Lung (tissue), 12 donors: ENCODE measurements around the gene SLC35F3. TPM values are rescaled to one million over a fixed set of nuclear protein-coding genes. Genes with fewer than 3 reads are reported as not detected.

ENCODE experiments used
- ATAC-seq: fragments of 200-7000 bp; cut with Tn5 transposase; one replicate; pipeline ENCODE4 v1.9.1; 2020; ENCODE audit warnings: moderate number of reproducible peaks; ENCODE audit not compliant: insufficient read depth, low FRiP score
- DNase-seq, 3 donors: peaks; one replicate each; pipeline ENCODE4 v3.0.0-alpha.2; 2013 to 2017
- H3K27ac ChIP-seq, 2 donors: one replicate each; pipeline ENCODE4 v1.5.1; 2013; ENCODE audit warnings: mild to moderate bottlenecking in 2 of 2, moderate library complexity in 2 of 2, control low read depth in 1 of 2, inconsistent platforms in 1 of 2, low read depth in 1 of 2, low read length in 1 of 2
- H3K27me3 ChIP-seq, 3 donors: one replicate each; pipeline ENCODE4 v1.5.1; 2013; ENCODE audit warnings: low read length in 2 of 3; ENCODE audit not compliant: control insufficient read depth in 3 of 3, insufficient read depth in 3 of 3
- H3K36me3 ChIP-seq, 4 donors: one replicate each; pipeline ENCODE4 v1.5.1; 2013; ENCODE audit warnings: low read length in 4 of 4, mild to moderate bottlenecking in 1 of 4, moderate library complexity in 1 of 4; ENCODE audit not compliant: control insufficient read depth in 4 of 4, insufficient read depth in 4 of 4
- H3K4me1 ChIP-seq, 5 donors: one replicate each; pipeline ENCODE4 v1.5.1; 2013; ENCODE audit warnings: low read length in 5 of 5, mild to moderate bottlenecking in 2 of 5, moderate library complexity in 1 of 5; ENCODE audit not compliant: control insufficient read depth in 5 of 5, insufficient read depth in 5 of 5
- H3K4me3 ChIP-seq: one replicate; pipeline ENCODE4 v1.5.1; 2013; ENCODE audit warnings: mild to moderate bottlenecking, control low read depth, moderate library complexity
- H3K9ac ChIP-seq, 2 donors: one replicate each; pipeline ENCODE4 v1.5.1; 2013; ENCODE audit warnings: low read length in 2 of 2, control low read depth in 1 of 2; ENCODE audit not compliant: insufficient read depth in 1 of 2
- H3K9me3 ChIP-seq, 4 donors: one replicate each; pipeline ENCODE4 v1.5.1; 2013; ENCODE audit warnings: low read length in 3 of 4, mild to moderate bottlenecking in 1 of 4, moderate library complexity in 1 of 4; ENCODE audit not compliant: control insufficient read depth in 4 of 4, insufficient read depth in 3 of 4
- CTCF ChIP-seq: IDR thresholded peaks from 2 replicates; pipeline ENCODE4 v1.5.1; 2012; ENCODE audit warnings: mild to moderate bottlenecking; ENCODE audit errors: control extremely low read depth, extremely low read depth
- WGBS, 2 donors: extraction: QIAGEN DNeasy Blood & Tissue Kit; methylation state at CpG; one replicate each; pipeline ENCODE4 v1.1.7; 2013; 5-methylcytosine and 5-hydroxymethylcytosine counted together
- polyA plus RNA-seq, 2 donors: library from polyadenylated mRNA; stranded (reverse); fragments of 200-250 nt; gene quantifications; one replicate each; pipeline ENCODE4 v1.2.1, GENCODE V29; 2013
- total RNA-seq, 2 donors: library from RNA; depleted of rRNA in 1 of 2; stranded (reverse); fragments of >200 nt in 1 of 2; gene quantifications; one replicate each; pipeline ENCODE4 v1.2.1, GENCODE V29; 2014 to 2021
- donor health status: control.
- donor health status: control.
- donor health status: Bipolar disorder and iron deficiency.
- donor health status: healthy.
- donor health status: DM: yes; HTN: yes; CAD: no.

SLC35F3 gene
- total and polyA plus RNA-seq, 4 donors = 0.09 to 1.4 (median 0.48) TPM

GRCh38 chr1:233907151-233907550, 2.7 kb downstream of the SLC35F3 start:
- H3K4me1 ChIP-seq = peaks cover 0 to 4% (median 0%) of the 10 kb centered on the region in 5 donors
- H3K9ac ChIP-seq = no peak overlapping the region
- no peak for DNase-seq
- no peak for TF ChIP-seq CTCF
- H3K4me3 ChIP-seq = no peak overlapping the region
- no peak overlapping the region for H3K27ac ChIP-seq
- peaks cover 0 to 2% (median 0%) of the 10 kb centered on the region in 4 donors for H3K9me3 ChIP-seq
- H3K27me3 ChIP-seq = peaks cover 17 to 37% (median 36%) of the 10 kb centered on the region in 3 donors
- H3K36me3 ChIP-seq = no peaks in the 10 kb centered on the region
- ATAC-seq = no peak

GRCh38 chr1:233908092-233908491, 3.6 kb downstream of the SLC35F3 start:
- no peak for TF ChIP-seq CTCF
- H3K27ac ChIP-seq = no peak overlapping the region
- no peaks in the 10 kb centered on the region for H3K36me3 ChIP-seq
- H3K4me1 ChIP-seq = peaks cover 0 to 4% (median 0%) of the 10 kb centered on the region in 5 donors
- peaks cover 17 to 35% (median 32%) of the 10 kb centered on the region in 3 donors for H3K27me3 ChIP-seq
- no peak overlapping the region for H3K9ac ChIP-seq
- DNase-seq (no peak), ATAC-seq (no peak)
- H3K9me3 ChIP-seq = peaks cover 0 to 2% (median 0%) of the 10 kb centered on the region in 4 donors
- H3K4me3 ChIP-seq = no peak overlapping the region

DNA sequence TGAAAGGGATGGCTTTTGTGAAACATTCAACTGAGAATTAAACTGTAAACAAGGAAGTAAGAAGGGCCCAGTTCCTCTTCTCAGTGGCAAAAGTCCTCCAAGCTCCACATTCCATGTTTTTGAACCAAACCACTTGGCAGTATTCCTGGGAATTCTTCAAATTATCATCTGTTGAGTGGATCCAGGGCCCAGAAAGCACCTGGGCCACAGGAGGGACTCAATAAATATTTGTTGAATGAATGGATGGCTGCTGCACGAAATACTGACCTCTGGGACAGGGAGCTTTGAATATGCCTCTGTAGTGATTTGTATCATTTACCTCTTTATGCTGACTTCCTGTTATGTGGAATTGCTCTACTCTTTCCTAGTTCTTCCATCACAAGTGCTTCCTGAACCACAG, 4.7 kb downstream of the SLC35F3 start:
- DNase-seq (no peak), ATAC-seq (no peak)
- Histone ChIP-seq H3K36me3 (no peaks in the 10 kb centered on the region), H3K27me3 (peaks cover 13 to 25% (median 24%) of the 10 kb centered on the region in 3 donors), H3K9ac (no peak overlapping the region), H3K4me1 (peaks cover 0 to 4% (median 0%) of the 10 kb centered on the region in 5 donors), H3K27ac (no peak overlapping the region), H3K4me3 (no peak overlapping the region), H3K9me3 (peaks cover 0 to 2% (median 0%) of the 10 kb centered on the region in 4 donors)
- WGBS, 2 donors = 42 to 76% methylated on average over 1 of the region's 1 CpG
- no peak for TF ChIP-seq CTCF

DNA sequence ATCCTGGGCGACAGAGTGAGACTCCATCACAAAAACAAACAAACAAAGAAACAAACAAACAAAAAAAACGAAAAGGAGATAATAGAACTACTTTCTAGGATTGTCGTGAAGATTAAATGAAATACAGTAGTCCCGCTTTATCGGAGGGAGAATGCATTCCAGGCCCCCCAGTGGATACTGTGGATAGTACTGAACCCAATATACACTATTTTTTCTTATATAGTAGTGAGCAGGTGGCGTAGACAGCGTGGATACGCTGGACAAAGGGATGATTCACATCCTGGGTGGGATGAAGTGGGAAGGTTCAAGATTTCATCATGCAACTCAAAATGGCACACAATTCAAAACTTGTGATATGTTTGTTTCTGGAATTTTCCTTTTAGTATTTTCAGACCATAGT, 8.0 kb downstream of the SLC35F3 start:
- no peak overlapping the region for H3K4me3 ChIP-seq
- DNase-seq (no peak), ATAC-seq (no peak)
- TF ChIP-seq CTCF = no peak
- no peak overlapping the region for H3K9ac ChIP-seq
- H3K27ac ChIP-seq = no peak overlapping the region
- peaks cover 0 to 9% (median 0%) of the 10 kb centered on the region in 3 donors for H3K27me3 ChIP-seq
- 85 to 87% methylated on average over 8 of the region's 8 CpGs for WGBS, 2 donors
- peaks cover 0 to 1% (median 0%) of the 10 kb centered on the region in 4 donors for H3K9me3 ChIP-seq
- H3K4me1 ChIP-seq = no peaks in the 10 kb centered on the region
- H3K36me3 ChIP-seq = no peaks in the 10 kb centered on the region
